HG02973 (cell line): Measurements from ENCODE around the gene MARCHF10.

Source experiments
- ATAC-seq: cut with Tn5 transposase; IDR thresholded peaks from one replicate; pipeline ENCODE4 v1.9.1; 2021; ENCODE audit warnings: moderate library complexity; ENCODE audit not compliant: unreplicated experiment

MARCHF10 gene

DNA sequence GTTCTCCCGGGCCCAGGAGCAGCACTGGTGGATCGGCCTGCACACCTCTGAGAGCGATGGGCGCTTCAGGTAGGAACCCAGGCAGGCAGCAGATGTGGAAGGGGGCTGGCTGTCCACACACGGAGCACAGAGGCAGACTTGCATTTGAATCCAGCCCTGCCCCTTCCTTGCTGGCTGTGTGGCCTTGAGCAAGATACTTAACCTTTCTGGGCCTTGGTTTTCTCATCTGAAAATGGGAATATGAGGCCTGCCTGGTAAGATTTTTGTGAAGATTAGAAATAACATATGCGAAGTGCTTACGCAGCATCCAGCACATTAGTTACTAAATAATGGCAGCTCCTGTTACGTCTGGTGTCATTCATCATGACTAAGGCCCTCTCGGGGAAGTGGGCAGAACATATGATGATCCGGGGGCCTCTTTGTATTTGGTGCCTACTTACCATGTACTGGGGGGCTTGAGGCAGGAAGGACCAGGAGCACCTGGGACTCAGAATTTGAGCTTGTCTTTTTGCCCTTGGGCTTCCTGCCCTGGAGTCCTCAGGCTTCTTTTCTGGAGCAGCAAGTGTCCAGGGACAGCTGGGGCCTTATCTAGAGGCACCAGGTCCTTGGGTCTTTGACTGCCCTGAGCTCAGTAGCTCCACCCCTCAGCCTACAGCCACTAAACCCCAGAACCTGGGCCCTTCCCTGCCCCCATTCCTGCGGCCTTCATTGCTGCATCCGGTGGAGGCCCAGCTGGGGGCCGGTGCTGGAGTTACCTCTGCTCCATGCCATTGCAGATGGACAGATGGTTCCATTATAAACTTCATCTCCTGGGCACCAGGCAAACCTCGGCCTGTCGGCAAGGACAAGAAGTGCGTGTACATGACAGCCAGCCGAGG lies 126.8 kb downstream of the MARCHF10 start:
- no peak for ATAC-seq

DNA sequence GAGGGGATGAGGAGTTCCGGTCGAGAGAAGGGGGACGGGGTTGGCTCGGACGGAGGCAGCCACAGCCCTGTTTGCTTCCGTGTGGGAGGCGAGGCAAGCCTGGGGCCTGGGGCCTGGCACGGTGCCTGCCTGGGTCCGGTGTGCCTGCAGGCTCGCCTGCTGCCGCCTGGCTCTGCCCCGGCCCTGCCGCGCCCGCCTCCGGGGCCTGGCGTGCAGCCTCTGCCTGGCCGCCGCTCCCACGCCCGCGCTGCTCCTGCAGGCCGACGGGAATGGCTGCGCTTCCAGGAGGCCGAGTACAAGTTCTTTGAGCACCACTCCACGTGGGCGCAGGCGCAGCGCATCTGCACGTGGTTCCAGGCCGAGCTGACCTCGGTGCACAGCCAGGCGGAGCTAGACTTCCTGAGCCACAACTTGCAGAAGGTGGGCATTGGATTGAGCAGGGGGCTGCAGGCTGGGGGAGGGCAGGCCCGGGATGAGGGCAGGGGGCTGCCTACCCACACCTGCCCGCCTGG lies 127.5 kb downstream of the MARCHF10 start:
- no peak for ATAC-seq

DNA sequence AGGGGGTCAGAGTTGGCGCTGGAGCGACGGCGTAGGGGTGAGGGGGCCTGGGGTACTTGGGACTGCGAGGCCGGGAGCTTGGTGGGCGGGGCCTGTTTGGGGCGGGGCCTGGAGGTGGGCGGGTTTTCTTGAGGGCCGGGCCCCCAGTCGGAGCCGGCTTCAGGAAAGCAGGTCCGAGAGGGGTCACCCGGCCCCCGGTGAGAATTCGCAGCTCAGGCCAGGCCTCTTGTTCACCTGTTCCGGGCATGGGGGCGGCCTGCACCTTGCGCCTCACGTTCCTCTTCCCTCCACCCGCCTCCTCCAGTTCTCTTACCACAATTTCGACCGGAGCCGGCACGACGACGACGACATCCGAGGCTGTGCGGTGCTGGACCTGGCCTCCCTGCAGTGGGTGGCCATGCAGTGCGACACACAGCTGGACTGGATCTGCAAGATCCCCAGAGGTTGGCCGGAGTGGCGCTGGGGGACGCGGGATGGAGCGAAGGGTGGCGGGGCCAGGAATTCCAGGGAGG lies 128.2 kb downstream of the MARCHF10 start:
- ATAC-seq: no peak

DNA sequence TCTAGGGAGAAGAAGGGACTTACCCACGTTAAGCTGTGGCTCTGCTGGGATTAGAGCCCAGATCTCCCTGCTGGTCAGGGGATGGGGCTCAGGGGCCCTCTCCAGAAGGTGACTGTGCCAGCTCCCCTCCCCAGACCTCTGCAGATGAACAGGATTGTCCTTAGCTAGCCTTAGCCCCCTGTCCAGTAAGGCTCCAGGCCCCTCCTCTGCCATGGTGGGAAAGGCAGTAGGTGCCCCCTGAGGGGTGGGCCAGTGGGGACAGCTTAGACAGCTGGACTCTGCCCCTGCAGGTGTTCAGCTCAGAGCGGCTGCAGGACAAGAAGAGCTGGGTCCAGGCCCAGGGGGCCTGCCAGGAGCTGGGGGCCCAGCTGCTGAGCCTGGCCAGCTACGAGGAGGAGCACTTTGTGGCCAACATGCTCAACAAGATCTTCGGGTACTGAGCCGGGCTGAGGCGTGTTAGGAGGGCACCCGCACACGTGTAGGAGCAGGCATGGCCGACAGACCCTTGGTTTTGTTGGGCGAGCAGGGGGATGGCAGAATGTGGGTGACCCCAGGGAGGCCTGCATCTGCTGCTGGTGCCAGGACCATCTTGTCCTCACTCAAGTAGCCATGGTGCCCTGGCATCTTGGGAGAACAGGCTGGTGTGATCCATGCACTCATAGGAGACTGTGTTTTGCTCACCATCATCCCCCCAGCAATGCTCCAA lies 129.7 kb downstream of the MARCHF10 start:
- ATAC-seq: no peak

DNA sequence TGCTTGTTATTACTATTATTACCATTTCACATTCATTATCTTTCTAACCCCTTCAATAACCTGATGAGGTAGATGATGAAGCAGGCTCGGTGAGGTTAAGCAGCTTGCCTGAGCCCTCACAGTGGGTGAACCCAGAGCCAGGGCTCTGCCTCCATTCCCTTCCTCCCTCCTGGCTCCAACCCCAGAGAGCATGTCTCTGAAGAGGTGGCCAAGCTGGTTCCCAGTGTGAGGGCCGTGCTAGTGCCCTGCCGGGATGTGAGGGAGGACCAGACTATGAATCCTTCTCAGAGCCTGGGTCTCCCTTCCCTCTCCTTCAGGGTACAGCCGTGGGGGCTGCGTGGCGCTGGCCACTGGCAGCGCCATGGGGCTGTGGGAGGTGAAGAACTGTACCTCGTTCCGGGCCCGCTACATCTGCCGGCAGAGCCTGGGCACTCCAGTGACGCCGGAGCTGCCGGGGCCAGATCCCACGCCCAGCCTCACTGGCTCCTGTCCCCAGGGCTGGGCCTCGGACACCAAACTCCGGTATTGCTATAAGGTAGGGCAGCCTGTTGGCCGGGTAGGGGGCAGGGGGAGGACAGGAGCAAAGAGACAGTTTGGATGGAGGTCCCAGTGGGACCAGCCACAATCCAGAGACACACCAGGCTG lies 131.0 kb downstream of the MARCHF10 start:
- no peak for ATAC-seq

DNA sequence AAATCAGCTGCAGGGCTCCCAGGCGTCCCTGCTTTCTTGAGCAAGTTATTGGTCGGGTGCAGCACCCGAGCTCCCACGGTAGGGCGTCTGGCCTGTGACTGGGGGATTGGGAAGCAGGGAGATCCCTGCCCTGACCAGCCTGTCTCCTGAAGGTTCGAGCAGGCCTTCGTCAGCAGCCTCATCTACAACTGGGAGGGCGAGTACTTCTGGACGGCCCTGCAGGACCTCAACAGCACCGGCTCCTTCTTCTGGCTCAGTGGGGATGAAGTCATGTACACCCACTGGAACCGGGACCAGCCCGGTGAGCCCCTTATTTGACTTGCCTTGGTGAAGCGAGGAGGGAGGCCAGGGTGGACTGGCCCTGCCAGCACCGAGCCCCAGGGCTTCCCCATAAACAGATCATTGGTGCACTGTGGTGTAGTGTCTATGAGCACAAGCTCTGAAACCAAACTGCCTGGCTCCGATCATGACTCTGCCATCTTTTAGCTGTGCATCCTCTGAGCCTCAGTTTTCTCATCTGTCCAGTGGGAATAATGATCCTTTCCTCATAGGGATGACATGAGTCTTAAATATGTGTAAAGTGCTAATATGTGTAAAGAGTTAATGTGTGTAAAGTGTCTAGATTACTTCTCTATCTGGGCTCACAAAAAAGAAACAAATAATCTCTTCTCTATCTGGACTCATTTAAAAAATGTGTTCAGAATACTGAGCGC lies 131.7 kb downstream of the MARCHF10 start:
- no peak for ATAC-seq

DNA sequence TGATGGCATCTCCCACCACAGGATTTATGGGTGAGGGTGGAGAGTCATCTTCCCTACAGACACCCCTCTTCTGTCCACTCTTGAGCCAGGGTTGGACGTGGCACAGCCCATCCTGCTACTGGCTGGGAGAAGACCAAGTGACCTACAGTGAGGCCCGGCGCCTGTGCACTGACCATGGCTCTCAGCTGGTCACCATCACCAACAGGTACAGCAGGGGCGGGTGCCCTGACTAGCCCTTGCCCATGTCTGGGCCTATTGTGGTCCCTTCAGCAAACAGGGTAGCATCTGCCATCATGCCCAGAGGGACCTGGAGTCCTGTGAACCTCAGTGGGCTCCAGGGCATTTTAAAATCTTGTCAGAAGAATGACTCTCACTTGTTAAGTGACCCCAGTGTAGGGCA lies 132.4 kb downstream of the MARCHF10 start:
- ATAC-seq: no peak

DNA sequence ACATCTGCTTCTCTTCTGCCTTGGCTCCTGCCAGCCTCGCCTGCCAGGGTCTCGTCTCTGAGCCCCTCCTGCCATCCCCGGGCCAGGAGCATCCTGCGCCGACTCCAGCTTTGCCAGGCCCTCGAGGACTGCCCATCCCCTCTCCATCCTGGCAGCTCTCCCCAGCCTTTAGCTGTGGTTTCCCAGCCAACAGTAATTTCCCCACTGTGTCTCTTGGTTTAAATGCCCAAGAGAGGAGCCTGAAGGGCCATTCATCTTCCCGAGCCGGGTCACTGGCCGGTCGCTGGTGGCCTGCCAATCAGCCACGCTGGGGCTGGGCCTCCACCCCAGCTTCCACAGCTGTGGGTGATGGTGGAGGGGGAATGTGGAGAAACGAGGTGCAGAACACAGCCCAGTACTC lies 132.9 kb downstream of the MARCHF10 start:
- no peak for ATAC-seq

DNA sequence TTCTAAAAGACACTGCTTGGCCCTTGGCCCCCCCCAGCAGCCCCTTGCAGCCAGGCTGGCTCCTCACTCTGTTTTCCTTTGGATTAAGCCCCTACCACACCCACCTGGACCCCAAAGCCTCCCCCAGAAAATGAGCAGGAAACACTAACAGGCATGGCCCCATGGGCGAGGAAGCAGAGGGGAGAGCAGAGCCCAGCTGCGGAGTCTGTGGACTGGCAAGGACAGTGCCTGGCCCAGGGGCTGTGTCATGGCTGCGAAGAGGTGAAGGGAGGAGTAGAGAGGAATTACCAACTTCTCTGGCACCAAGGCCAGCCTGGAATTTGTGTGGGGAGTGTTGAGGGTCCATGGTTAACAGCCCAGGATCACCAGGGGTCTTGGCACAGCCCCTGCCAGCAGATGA lies 133.3 kb downstream of the MARCHF10 start:
- no peak for ATAC-seq

DNA sequence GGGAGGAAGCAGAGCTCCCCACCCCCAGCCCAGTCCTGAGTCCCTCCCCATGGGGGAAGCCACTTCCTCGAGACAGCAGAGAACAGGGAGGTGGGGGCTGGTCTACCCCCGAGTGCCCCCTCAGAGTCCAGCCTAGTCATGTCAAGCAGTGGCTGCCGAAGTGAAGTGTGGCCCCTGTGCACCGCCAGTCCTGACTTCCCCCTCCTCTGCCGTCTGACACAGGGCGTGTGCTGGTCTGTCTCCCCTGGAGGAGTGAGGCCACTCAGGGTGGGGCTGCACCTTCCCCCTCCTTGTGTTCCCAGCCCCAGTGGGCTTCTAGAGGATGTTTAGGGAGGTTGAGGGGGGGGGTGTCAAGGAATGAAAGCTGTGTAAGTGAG lies 133.8 kb downstream of the MARCHF10 start:
- no peak for ATAC-seq

DNA sequence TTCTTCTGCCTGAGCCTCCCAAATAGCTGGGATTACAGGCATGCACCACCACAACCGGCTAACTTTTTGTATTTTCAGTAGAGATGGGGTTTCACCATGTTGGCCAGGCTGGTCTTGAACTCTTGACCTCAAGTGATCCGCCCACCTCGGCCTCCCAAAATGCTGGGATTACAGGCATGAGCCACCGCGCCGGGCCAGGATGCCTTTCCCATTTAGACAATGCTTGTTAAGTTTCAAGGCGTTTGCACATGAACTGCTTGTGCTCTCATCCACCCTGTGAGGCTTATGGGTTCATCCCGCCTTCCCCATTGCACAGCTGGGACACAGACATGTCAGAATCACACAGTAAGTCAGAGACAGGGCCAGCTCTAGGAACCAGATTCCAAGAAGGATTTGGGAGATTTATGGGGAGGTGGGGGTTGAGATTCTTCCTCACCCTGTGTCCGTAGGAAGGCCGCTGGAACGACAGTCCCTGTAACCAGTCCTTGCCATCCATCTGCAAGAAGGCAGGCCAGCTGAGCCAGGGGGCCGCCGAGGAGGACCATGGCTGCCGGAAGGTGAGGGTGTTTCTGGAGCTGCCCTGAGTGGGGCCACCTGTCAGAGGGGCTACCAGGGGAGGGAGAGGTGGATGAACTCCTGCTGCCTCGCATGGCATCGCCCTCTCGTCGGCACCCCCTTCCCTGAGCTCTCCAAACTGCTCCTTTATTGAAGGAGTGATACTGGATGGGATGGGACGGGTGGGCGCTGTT lies 134.3 kb downstream of the MARCHF10 start:
- ATAC-seq: no peak

DNA sequence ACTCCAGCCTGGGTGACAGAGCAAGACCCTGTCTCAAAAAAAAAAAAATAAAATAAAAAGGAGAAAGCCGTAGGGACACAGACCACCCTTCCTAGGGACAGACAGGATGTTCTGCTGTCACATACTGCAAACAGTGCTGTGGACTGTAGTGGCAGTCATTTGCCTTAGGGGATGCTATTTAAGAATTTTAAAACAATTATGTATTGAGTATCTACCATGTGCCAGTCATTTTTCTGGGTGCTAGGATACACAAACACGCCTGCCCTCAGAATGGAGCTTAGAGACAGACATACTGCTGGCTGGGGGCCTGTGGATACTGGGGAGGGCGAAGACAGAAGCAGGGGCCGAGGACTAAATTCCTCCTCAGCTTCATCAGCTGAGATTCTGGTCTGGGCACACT lies 135.2 kb downstream of the MARCHF10 start:
- no peak for ATAC-seq

DNA sequence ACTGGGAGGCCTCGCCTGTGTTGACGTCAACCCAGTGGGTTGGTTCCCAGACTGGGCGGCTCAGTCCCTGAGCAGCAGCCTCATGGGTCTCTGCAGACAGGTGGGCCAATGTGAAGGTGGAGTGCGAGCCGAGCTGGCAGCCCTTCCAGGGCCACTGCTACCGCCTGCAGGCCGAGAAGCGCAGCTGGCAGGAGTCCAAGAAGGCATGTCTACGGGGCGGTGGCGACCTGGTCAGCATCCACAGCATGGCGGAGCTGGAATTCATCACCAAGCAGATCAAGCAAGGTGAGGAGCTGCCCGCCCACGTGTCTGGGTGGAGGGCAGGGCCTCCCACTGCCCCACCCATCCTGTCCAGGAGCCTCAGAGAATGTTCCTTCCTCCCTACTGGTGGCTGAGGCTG lies 136.6 kb downstream of the MARCHF10 start:
- no peak for ATAC-seq

DNA sequence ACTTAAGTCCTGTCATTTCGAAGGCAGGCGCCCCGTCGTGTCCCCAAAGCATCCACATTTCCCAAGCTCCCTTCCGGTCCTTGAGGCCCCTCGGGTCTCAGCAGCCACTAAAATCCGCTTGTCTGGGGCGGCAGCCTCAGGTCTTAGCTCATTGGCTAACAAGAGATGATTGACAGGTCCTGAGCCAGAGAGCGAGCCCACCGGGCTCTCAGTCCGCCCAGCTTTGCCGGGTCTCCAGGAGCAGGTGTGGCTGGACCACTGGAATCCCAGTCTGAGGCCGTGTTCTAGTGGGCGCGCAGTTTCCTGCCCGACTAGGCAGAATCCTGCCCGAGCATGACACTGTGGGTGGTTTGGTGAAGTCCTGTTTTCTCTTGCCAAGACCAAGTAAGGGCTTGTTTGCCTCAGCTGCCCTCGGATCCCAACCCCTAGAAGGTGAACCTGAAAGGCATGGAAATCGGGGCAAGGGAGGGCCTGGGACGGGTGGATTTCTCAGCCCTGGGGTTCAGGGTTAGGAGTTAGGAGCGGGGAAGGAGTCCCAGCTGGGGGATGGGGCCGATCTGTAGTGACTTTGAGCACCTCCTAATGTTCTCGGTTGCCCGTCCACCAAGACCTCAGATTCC lies 137.8 kb downstream of the MARCHF10 start:
- no peak for ATAC-seq

DNA sequence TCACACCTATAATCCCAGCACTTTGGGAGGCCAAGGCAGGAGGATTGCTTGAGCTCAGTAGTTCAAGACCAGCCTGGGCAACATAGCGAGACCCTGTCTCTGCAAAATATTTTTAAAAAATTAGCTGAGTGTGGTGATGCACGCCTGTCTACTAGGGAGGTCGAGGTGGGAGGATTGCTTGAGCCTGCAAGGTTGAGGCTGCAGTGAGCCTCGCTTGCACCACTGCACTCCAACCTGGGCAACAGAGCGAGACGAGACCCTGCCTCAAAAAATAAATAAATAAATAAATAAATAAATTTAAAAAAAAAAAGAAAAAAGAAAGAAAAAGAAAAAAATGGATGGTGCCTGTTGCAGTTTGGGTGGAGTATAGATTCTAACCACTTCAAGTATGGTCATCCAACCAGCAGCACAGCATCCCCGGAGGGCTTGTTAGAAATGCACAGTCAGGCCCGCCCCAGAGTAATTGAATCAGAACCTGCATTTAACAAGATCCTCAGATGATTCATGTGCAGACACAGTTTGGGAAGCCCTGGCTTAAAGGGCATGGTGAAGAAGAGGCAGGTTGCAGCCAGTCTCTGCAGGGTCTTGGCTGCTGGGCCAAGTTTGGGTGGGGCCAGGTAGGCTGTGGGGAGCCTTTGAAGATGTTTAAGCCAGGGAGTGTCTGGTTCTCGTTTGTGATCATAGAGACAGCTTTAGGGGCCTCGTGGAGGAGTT lies 139.9 kb downstream of the MARCHF10 start:
- ATAC-seq: no peak

DNA sequence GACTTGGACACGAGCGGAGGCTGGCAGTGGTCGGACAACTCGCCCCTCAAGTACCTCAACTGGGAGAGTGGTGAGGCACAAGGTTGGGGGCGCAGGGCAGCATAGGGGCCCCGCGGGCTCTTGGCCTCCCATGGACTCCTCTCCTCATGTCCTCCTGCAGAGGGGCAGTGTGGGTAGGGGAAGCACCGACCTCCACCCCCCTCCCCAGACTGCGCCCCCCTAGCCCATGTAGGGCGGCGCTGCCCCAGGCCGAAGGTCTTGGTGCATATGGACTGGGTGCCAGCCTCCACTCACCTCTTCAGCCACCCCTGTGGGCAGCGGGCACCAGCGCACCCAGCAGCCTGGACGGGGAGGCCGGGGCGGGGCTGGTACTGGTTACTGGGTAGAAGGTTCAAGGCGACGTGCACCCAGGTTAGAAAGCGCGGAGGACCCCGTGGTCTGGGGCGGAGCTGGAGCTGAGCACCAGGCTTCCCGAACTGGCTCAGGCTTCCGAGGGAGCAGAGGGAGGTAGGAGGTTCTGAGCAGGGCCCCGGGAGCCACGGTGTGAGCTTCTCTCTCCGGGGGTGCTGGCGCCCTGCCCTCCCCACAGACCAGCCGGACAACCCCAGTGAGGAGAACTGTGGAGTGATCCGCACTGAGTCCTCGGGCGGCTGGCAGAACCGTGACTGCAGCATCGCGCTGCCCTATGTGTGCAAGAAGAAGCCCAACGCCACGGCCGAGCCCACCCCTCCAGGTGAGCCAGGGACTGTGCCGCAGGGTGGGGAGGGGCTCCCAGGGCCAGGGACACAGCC lies 141.1 kb downstream of the MARCHF10 start:
- no peak for ATAC-seq

DNA sequence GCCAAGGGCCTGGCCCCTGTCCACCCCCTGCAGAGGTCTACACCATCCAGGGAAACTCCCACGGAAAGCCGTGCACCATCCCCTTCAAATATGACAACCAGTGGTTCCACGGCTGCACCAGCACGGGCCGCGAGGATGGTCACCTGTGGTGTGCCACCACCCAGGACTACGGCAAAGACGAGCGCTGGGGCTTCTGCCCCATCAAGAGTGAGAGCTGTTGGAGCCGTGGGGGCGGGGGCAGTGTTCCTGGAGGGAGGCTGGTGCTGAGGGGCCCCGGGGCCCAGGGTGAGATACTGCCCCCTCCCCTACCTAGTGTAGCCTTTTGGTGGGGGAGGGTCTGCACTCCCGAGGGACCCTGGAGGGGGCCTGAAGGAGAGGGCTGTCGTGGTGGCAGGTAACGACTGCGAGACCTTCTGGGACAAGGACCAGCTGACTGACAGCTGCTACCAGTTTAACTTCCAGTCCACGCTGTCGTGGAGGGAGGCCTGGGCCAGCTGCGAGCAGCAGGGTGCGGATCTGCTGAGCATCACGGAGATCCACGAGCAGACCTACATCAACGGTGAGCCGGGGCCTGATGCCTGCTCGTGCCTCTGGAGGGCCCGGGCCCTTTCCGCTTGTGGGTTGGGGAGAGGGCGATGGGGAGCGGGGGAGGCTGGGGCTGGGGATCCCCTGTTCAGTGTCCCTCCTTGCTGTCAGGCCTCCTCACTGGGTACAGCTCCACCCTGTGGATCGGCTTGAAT lies 141.9 kb downstream of the MARCHF10 start:
- ATAC-seq: no peak

DNA sequence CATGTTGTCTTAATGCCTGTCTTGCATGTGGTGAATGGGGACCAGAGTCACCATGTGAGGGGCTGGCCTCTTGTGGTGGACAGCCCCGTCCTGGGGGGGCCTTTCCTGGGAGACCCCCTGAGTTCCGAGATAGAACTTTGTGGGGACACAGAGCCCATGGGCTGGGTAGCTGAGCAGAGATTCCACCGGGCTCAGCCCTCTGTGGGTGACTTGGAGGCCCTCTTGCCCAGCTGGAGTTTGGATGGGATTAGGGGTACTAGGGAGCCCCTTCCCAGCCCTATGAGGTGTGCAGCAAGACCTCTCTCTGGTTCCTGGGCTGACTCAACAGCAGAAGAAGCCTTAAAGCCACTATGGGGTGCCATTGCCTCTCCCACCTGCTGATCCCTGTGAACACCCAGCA lies 142.5 kb downstream of the MARCHF10 start:
- ATAC-seq: no peak
